Occipital lobe (tissue), 2 donors: ENCODE data around the gene CDH1. TPM values are rescaled to one million over a fixed set of nuclear protein-coding genes. Genes with fewer than 3 reads are reported as not detected.
"Not testable (repeated sequence)": the region's sequence is repeated elsewhere in the genome, so short reads cannot be mapped to it uniquely, and the experiment has no call there.

ENCODE experiments used
- DNase-seq: peaks from one replicate; lab custom pipeline; 2025; lab: John Stamatoyannopoulos, UW
- total RNA-seq: library from RNA; depleted of rRNA; stranded (reverse); fragments of >200 nt; gene quantifications from one replicate; pipeline ENCODE4 v1.2.3, GENCODE V29; 2014

Gene CDH1
- 1.1 TPM for total RNA-seq

GRCh38 chr16:68737046-68737729 is at the start of gene CDH1:
CDH1 (plus strand) TSS chr16:68737292; CDS start chr16:68737416, 124 bp downstream.
- DNase-seq, result no peak

- DNase-seq, result no peak
Observed at GRCh38 chr16:68689921-68690320, 47.2 kb upstream of the CDH1 start.

- DNase-seq, result no peak
Observed at GRCh38 chr16:68695575-68695974, 41.5 kb upstream of the CDH1 start.

GRCh38 chr16:68696514-68696913 is 40.6 kb upstream of the CDH1 start:
- no peak for DNase-seq

- DNase-seq, result no peak
Observed at GRCh38 chr16:68698091-68698490, 39.0 kb upstream of the CDH1 start.

DNA sequence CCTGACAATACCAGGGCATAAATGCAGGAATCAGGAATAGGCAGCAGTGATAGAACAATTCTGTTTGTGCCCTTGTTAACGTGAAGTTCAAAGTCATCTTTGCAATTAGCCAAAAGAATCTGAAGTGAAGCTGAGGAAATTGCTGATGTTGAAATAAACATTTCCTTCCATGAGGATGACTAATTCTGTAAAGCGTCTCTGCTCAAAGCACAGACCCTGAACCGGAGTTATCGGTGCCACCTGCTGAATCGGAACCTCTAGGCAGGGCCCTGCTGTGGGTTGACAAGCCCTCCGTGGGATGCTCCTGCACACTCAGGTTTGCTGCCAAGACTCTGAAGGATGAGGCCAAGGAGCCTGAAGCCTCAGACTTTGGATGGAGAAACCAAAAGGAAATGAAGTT is 37.0 kb upstream of the CDH1 start:
- DNase-seq, result no peak

GRCh38 chr16:68700831-68701230 is 36.3 kb upstream of the CDH1 start:
- no peak for DNase-seq

GRCh38 chr16:68704232-68704867 is 32.7 kb upstream of the CDH1 start:
- peak; percentile 59 for DNase-seq

DNA sequence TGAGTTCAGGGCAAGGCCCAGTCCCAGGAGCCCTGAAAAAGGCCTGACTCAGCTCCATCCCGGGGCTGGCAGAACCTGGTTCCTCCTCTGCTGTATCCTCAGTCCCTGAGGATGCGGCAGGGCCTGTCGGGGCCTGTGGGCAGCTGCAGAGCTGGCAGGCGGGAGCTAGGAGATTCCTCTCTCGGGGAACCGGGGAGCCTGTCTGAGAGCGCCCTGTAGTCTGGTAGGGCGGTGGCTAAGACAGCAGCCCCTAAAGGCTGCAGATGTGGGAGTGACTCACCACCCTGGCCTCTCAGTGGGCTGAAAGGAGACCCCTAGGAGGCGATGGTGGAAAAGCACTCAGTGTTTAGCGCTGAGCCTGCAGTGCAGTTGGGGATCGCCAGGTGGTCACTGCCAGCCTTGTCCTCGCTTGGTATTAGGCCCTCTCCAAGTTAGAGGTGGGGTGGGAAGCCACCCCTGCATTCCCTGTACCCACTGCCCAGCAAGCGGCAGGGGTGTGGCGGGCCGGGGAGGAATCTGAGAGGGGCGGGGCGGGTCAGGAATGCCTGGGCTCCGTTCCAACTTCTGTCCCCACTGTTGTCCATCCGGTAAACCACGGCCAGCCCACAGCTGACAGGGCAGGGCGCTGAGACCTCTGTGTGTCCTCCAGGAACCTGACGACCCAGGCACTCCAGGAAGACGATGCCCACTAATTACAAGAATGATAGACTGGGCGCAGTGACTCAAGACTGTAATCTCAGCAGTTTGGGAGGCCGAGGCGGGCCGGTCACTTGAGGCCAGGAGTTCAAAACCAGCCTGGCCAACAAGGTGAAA is 29.5 kb upstream of the CDH1 start:
- no peak for DNase-seq

GRCh38 chr16:68710211-68710610 is 26.9 kb upstream of the CDH1 start:
- DNase-seq, result no peak

DNA sequence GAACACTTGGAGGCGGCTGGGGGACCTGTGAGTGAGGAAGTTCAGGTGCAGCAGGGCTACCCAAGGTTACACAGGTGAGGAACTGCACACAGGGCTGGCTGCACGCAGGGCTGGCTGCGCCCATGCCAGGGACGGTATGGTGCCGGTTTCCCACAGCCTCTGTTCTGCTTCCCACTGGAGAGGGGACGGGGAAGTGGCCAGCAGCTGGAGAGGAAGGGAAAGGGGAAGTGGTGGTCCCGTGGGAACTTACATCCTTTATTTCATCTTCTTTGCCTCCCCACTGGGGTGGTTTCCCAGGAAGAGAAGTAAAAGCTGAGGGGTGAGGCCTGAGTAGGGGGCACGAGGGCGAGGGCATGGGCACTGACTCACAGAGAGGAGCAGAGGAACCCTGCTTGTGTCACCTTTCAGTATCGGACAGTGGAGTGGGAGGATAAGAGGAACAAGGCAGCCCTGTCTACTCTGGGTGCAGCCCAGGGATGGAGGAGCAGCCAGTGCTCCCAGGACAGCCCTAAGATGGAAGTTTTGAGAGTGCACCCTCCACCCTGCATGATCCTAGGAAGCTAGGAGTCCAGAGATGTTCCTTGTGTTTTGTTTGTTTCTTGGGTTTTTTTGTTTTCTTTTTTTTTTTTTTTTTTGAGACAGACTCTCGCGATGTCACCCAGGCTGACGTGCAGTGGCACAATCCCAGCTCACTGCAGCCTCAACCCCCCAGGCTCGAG is 25.5 kb upstream of the CDH1 start:
- DNase-seq, result no peak

GRCh38 chr16:68713361-68713760 is 23.7 kb upstream of the CDH1 start:
- DNase-seq, result no peak

- no peak for DNase-seq
Observed at GRCh38 chr16:68715471-68715870, 21.6 kb upstream of the CDH1 start.

- not testable (repeated sequence) for DNase-seq
Observed at GRCh38 chr16:68716516-68716915, 20.6 kb upstream of the CDH1 start.

DNA sequence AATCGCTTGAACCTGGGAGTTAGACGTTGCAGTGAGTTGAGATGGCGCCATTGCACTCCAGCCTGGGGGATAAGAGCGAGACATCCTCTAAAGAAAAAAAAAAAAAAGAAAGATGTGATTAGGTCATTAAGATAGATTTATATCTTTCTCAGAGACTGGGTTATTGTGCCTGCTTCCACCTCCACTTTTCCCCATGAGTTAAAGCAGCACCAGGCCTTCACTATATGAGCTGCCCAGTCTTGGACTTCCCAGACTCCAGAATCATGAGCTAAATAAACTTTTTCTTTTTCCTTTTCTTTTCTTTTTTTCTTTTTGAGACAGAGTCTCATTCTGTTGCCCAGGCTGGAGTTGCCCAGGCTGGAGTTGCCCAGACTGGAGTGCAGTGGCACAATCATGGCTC is 19.4 kb upstream of the CDH1 start:
- no peak for DNase-seq

DNA sequence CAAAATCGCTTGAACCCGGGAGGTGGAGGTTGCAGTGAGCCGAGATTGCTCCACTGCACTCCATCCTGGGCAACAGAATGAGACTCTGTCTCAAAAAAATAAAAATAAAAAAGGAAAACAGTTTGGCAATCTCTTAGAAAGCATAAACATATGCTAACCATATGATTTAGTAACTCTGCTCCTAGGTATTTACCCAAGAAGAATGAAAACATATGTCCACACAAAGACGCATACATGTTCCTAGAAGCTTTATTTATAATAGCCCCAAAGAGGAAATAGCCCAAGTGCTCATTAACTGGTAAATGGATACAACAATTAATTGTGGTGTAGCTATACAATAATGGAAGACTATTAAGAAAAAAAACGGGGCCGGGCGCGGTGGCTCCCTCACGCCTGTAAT is 18.5 kb upstream of the CDH1 start:
- no peak for DNase-seq

DNA sequence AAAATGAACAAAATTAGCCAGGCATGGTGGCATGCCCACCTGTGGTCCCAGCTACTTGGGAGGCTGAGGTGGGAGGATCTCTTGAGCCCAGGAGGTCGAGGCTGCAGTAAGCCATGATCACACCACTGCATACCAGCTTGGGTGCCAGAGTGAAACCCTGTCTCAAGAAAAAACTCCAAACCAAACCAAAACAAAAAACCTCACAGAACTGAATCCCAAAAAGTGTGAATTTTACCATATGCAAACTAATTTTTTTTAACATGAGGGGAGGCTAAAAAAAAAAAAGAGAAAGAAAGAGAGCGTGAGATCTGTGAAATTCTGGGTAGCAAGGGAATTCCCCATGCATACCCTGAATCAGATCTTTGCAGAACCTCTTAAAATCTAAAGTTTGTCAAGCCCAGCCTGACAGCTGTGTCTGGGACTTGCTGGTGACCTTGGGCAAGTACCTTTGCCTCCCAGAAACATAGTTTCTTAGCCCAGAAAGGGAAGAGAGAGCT is 17.1 kb upstream of the CDH1 start:
- no peak for DNase-seq

GRCh38 chr16:68722119-68723024 is 14.7 kb upstream of the CDH1 start:
- no peak for DNase-seq

DNA sequence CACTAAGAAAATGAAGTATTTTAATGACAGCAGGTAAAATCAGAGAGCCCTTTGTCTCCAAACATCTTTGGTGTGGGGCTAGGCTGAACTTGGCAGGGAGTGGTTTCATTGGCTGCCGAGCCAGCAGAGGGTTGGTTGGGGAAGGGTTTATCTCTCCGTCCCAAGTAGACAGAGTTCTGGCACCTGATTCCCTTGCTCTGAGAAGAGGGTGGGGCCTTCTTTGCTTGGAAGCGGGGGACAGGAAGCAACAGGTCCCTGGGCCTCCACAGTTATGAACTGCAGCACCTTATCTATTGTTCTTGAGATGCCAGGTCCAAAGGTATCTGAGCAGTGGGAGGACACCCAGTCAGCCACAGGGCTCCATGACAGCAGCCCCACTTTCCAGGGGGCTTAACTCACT is 12.3 kb upstream of the CDH1 start:
- no peak for DNase-seq

GRCh38 chr16:68728523-68728922 is 8.6 kb upstream of the CDH1 start:
- DNase-seq, result no peak

GRCh38 chr16:68731637-68732036 is 5.5 kb upstream of the CDH1 start:
- no peak for DNase-seq
